Neutrophil (primary cell): ENCODE results near the gene KRT38.
"Not testable (repeated sequence)": the region's sequence is repeated elsewhere in the genome, so short reads cannot be mapped to it uniquely, and the experiment has no call there.

Source experiments
- H3K27ac ChIP-seq: fragments of 200-600 bp; sonication (generic); 2 replicates; pipeline ENCODE4 v1.5.1; 2016; ENCODE audit warnings: mild to moderate bottlenecking, moderate library complexity
- H3K27me3 ChIP-seq: fragments of 200-600 bp; sonication (generic); 2 replicates; pipeline ENCODE4 v1.6.0; 2016; ENCODE audit warnings: mild to moderate bottlenecking
- H3K36me3 ChIP-seq: fragments of 200-600 bp; sonication (generic); 2 replicates; pipeline ENCODE4 v1.5.1; 2017
- H3K4me1 ChIP-seq, 2 experiments: fragments of 200-600 bp in 1 of 2; sonication (generic) in 1 of 2; 1 replicate in 1 of 2; 2 replicates in 1 of 2; pipeline versions ENCODE4 v1.5.1 to v1.6.1; 2013 to 2016; ENCODE audit warnings: low read depth in 1 of 2, low read length in 1 of 2, mild to moderate bottlenecking in 1 of 2, moderate library complexity in 1 of 2; ENCODE audit not compliant: control insufficient read depth in 1 of 2, insufficient read depth in 1 of 2
- H3K4me3 ChIP-seq, 2 experiments: fragments of 200-600 bp in 1 of 2; sonication (generic) in 1 of 2; 1 replicate in 1 of 2; 2 replicates in 1 of 2; pipeline ENCODE4 v1.5.1; 2013 to 2016; ENCODE audit warnings: low read depth in 1 of 2, low read length in 1 of 2, mild to moderate bottlenecking in 1 of 2, moderate library complexity in 1 of 2
- H3K9me3 ChIP-seq: fragments of 200-600 bp; sonication (generic); 2 replicates; pipeline ENCODE4 v1.5.1; 2016
- TF ChIP-seq, protein P1 (sequence below): fragments of 200-600 bp; sonication (generic); IDR thresholded peaks from 2 replicates; pipeline ENCODE4 v1.5.1; 2016; ENCODE audit warnings: antibody characterized with exemption

KRT38 gene

DNA sequence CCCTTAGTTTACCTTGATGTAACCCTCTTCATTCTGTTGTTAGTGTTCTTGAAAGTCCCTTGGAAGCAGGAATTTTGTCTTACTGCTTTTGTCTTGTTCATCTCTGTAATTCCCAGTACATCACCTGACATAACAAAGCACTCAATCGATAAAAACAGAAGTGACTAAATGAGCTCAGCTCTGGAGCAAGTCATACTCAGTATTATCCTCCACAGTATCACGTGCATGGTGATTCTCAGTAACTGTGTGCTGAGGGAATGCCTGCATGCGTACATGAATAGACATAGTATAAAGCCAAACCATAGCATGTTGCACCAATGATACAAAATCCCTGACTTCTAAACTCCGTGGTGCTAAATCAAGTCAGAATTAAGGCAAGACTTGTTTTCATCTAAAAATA is 7.2 kb downstream of the KRT38 start:
- Histone ChIP-seq H3K36me3 (no peaks in the 10 kb centered on the region), H3K9me3 (no peaks in the 10 kb centered on the region), H3K4me3 (no peak overlapping the region), H3K27ac (no peak overlapping the region), H3K4me1 (peaks cover 0 to 10% of the 10 kb centered on the region in 2 experiments), H3K27me3 (peaks cover 14% of the 10 kb centered on the region)
- TF ChIP-seq, protein P1, sequence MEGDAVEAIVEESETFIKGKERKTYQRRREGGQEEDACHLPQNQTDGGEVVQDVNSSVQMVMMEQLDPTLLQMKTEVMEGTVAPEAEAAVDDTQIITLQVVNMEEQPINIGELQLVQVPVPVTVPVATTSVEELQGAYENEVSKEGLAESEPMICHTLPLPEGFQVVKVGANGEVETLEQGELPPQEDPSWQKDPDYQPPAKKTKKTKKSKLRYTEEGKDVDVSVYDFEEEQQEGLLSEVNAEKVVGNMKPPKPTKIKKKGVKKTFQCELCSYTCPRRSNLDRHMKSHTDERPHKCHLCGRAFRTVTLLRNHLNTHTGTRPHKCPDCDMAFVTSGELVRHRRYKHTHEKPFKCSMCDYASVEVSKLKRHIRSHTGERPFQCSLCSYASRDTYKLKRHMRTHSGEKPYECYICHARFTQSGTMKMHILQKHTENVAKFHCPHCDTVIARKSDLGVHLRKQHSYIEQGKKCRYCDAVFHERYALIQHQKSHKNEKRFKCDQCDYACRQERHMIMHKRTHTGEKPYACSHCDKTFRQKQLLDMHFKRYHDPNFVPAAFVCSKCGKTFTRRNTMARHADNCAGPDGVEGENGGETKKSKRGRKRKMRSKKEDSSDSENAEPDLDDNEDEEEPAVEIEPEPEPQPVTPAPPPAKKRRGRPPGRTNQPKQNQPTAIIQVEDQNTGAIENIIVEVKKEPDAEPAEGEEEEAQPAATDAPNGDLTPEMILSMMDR = no peak

DNA sequence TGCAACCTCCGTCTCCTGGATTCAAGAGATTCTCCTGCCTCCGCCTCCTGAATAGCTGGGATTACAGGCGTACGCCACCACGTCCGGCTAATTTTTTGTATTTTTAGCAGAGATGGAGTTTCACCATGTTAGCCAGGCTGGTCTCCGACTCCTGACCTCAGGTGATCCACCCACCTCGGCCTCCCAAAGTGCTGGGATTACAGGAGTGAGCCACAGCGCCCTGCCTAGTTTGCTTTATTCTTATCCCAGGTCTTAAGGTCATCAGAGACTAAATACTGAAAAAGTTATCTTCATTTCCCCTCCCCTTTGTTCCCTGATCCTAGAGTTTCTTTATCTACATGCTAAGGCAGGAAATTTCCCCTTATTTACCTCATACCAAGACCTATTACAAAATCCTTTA is 10.4 kb downstream of the KRT38 start:
- not testable (repeated sequence) for H3K36me3 ChIP-seq, H3K4me3 ChIP-seq, H3K4me1 ChIP-seq, H3K27ac ChIP-seq, H3K9me3 ChIP-seq
- H3K27me3 ChIP-seq = peaks cover 14% of the 10 kb centered on the region

DNA sequence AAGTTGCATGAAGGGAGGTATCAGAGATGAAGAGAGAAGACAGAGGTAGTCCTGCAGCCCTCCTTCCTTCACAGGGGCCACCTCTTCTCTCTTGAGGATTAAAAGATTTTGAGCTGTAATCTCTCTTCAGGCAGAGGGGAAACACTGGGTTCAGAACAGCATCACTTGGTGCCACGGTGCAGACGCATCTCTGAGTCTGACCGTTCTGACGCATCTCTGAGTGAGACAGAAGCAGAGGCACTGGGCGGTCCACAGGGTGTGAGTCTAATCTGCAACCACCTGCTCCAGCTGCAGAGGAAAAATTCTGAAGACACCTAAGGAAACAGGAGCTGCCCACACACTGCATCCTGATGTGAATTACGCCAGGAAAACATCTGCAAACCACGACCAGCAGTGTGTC is 11.1 kb downstream of the KRT38 start:
- no peak overlapping the region for H3K4me3 ChIP-seq
- H3K9me3 ChIP-seq = no peaks in the 10 kb centered on the region
- peaks cover 14% of the 10 kb centered on the region for H3K27me3 ChIP-seq
- H3K36me3 ChIP-seq = no peaks in the 10 kb centered on the region
- H3K27ac ChIP-seq = no peak overlapping the region
- TF ChIP-seq, protein P1 = no peak
- H3K4me1 ChIP-seq = peaks cover 0 to 10% of the 10 kb centered on the region in 2 experiments

DNA sequence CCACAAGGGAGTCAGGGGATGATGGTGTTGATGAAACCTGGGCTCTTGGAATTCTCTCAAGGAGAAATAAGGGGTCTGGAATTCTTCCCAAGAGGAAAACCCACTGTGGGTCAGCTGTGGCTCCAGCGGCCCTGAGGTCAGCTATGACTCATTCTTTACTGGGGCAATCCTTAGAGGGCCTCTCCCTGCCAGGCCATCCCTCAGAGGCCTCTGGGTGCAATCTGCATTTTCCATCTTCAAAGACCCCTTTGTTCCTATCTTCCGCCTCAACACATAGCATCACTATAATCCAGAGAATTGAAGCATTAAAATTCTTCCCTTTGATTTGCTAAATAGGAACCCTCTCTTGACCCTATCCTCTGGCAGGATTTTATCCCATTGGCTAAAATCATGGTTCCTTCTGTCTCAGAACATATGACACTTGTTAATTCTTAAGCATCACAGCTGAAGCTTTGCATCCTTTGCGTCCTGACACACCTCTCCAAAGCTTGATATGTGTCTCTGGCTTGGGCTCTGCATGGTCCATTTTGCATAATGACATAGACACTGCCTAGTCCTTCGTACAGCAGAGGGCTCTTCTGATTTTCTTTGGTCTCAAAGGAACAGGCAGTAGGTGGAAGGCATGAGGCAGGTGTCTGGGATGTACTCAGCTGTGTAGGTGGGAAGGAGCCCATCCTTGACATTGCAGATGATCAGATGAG is 12.0 kb downstream of the KRT38 start:
- H3K4me1 ChIP-seq = peaks cover 0 to 10% of the 10 kb centered on the region in 2 experiments
- no peak overlapping the region for H3K27ac ChIP-seq
- TF ChIP-seq, protein P1 = no peak
- peaks cover 14% of the 10 kb centered on the region for H3K27me3 ChIP-seq
- no peak overlapping the region for H3K4me3 ChIP-seq
- no peaks in the 10 kb centered on the region for H3K36me3 ChIP-seq
- H3K9me3 ChIP-seq = no peaks in the 10 kb centered on the region

DNA sequence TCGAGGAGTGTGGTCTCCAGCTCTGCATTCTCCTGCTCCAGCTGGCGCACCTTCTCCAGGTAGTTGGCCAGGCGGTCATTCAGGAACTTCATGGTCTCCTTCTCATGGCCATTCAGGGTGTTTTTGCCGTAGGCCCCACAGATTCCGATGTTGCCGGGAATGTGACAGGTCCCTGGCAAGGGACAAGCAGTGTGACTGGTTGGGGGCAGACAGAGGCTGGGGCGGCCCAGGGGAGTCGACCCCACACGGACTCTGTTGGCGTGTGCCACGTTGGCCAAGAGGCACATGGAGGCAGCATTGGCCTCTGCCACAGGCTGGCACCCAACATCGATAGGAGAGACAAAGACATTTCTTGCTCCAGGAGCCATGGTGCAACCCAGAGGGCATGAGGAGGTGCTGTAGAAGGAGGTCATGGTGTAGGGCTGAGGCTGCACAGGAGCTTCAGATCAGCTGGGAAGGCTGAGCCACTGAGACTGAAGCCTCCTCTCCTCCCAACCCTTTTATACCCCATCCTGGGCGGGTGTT is 16.6 kb downstream of the KRT38 start, which contains the start of gene KRT37:
Gene KRT37, minus strand, starts transcription at position 475 of the 525 bp plus-strand sequence. Its CDS starts 62 bp downstream, at position 413.
- Histone ChIP-seq H3K4me3 (no peak within 1 kb of the TSS), H3K9me3 (no peaks in the 10 kb centered on the region), H3K27me3 (peaks cover 10% of the 10 kb centered on the region), H3K27ac (no peak within 1 kb of the TSS), H3K4me1 (no peaks in the 10 kb centered on the region), H3K36me3 (no peaks in the 10 kb centered on the region)
- TF ChIP-seq, protein P1 = no peak

DNA sequence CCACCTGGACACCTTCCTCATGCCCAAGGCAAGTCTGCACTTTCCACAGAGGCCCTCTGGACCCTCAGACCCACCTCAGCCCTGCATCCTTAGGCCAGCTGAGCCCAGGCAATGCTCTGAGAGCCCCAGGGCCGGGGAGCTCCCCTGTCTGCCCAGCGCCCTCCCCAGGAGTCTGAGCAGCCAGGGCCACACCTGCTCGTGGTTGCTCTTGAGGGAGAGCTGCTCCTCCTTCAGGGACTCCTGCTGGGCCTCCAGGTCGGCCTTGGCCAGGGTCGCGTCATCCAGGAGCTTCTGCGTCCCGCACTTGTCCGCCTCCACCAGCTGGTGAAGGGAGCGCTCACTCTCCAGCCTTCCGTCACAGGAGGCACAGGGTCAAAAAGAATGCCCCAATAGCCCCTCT is 18.2 kb downstream of the KRT38 start:
- H3K4me3 ChIP-seq, H3K36me3 ChIP-seq, H3K27me3 ChIP-seq, H3K27ac ChIP-seq, H3K9me3 ChIP-seq, H3K4me1 ChIP-seq: not testable (repeated sequence)
